Right cardiac atrium (tissue), 5 donors: Measurements from ENCODE around the gene HSD17B8. TPM values are rescaled to one million over a fixed set of nuclear protein-coding genes. Genes with fewer than 3 reads are reported as not detected.
A peak's percentile ranks its signal among the peaks of the same experiment; 100 is the strongest.

Source experiments
- ATAC-seq, 2 donors: fragments of 200-7000 bp; cut with Tn5 transposase; one replicate each; pipeline versions ENCODE4 v1.8.0 to v1.9.1; 2020; ENCODE audit warnings: moderate library complexity in 2 of 2, mild to moderate bottlenecking in 1 of 2
- DNase-seq, 3 donors: peaks; one replicate each; pipeline ENCODE4 v3.0.0-alpha.2; 2020
- H3K27ac ChIP-seq: one replicate; pipeline ENCODE4 v1.5.1; 2013; ENCODE audit warnings: mild to moderate bottlenecking, low read length, control low read depth, moderate library complexity
- H3K27me3 ChIP-seq: one replicate; pipeline ENCODE4 v1.6.1; 2013; ENCODE audit not compliant: control insufficient read depth, insufficient read depth
- H3K4me1 ChIP-seq: one replicate; pipeline ENCODE4 v1.6.1; 2013; ENCODE audit warnings: low read length; ENCODE audit not compliant: control insufficient read depth, insufficient read depth
- H3K4me3 ChIP-seq: one replicate; pipeline ENCODE4 v1.5.1; 2013; ENCODE audit warnings: low read length, control low read depth
- H3K9me3 ChIP-seq: one replicate; pipeline ENCODE4 v1.6.1; 2013; ENCODE audit warnings: low read length; ENCODE audit not compliant: control insufficient read depth
- WGBS: extraction: QIAGEN DNeasy Blood & Tissue Kit; methylation state at CpG from one replicate; pipeline ENCODE4 v1.1.7; 2013; 5-methylcytosine and 5-hydroxymethylcytosine counted together
- intact Hi-C, 4 donors: fragments of 100-400 bp; cut with DNase I; formaldehyde crosslinking; loops; one replicate each; pipeline versions ENCODE4 v1.11.0 to v1.14.0; 2022 to 2023
- polyA plus RNA-seq: library from polyadenylated mRNA; stranded (reverse); fragments of 200-250 nt; gene quantifications from one replicate; pipeline ENCODE4 v1.2.3, GENCODE V29; 2013
- total RNA-seq, 4 donors: library from RNA; stranded (reverse); fragmentation: NEBNext Ultra II Directional; extraction: Animal tissue kit (Norgen Biotek cat#: 25700); gene quantifications; one replicate each; pipeline ENCODE4 v1.2.1, GENCODE V29; 2021
- donor health status: healthy with polysubstance abuse.
- donor health status: DM: no; HTN: yes; CAD: no.
- donor health status: DM: no; HTN: no; CAD: no.
- donor health status: DM: no; HTN: yes; CAD: no; lungs with severe emphysema.
- donor health status: DM: yes; HTN: yes; CAD: no.

HSD17B8 gene
- total and polyA plus RNA-seq, 5 donors, result 16.9 to 20.2 (median 18.4) TPM

DNA sequence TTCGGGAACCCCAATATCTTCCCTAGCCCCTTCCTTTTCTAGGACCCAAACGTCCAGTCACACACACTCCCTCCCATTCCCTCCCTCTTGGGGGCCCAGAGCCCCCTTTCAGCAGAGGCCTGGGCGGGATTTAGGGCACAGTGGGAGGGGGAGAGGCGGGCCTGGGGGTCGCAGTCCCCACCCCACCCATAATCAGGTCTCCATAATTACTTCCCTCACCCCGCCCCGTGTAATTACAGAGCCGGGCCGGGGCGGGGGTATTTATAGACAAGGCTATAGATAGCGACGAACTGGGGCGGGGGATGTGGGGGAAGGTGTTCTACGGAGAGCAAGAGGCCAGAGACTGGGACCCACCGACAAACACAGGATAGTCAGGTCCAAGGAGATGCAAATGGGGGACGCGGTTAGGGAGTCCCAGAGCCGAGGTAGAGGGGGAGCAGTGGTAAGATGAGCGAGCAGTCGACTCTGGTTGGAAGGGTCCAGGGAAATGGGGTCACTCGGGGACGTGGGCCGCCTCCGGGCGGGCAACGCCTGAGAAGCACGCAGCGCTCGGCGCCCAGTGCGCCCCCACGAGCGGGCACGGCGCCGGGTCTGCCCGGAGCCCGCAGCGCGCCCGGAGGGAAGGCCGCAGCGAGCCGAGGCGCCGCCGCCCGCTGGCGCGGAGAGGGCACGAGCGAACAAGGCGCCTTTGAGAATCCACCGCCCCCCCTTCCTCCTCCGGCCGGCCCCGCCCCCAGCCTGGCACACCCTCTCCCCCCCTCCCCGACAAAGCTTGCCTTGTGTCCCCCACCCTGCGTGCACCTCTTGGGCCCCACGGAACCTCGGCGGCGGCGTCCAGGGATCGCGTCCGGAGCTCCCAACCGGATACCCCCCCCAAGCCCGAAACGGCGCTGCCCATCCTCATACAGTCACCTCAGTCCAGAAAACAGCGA lies 11.5 kb upstream of the HSD17B8 start:
- Histone ChIP-seq H3K27me3 (no peaks in the 10 kb centered on the region), H3K9me3 (no peaks in the 10 kb centered on the region), H3K27ac (peak overlapping the region; percentile 56), H3K4me3 (peak overlapping the region; percentile 61), H3K4me1 (peaks cover 3% of the 10 kb centered on the region)
- intact Hi-C loops, result no loop called here
- whole genome bisulfite sequencing, result 2% methylated on average over 72 of the region's 72 CpGs
- ATAC-seq (peak; percentile 21 to 22), DNase-seq (peak; percentile 52 to 82 (median 81))

DNA sequence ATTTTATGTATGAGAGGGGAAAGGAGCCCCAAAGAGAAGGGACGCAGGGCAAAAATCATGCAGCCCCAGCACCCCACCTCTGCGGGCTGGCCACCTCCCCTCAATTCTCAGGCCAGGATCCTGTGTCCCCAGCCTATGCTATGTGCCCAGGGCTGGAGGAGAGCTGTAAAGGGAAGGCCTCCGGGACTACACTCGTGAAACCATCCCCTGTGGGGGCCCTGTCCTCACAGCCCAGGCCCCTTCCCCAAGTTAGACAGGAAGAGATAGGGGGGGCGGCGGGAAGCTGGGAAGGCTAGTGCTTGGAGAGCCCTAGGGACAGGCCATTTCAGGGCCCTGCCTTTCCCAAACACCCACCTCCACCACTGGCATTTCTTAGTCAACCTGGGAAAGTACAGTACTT lies 10.8 kb upstream of the HSD17B8 start:
- WGBS, result 45% methylated on average over 6 of the region's 6 CpGs
- no peaks in the 10 kb centered on the region for H3K27me3 ChIP-seq
- no peak overlapping the region for H3K4me3 ChIP-seq
- H3K27ac ChIP-seq, result no peak overlapping the region
- intact Hi-C loops, result no loop called here
- DNase-seq (no peak), ATAC-seq (peak in 1 of 2 donors; percentile 4)
- peaks cover 3% of the 10 kb centered on the region for H3K4me1 ChIP-seq
- no peaks in the 10 kb centered on the region for H3K9me3 ChIP-seq

DNA sequence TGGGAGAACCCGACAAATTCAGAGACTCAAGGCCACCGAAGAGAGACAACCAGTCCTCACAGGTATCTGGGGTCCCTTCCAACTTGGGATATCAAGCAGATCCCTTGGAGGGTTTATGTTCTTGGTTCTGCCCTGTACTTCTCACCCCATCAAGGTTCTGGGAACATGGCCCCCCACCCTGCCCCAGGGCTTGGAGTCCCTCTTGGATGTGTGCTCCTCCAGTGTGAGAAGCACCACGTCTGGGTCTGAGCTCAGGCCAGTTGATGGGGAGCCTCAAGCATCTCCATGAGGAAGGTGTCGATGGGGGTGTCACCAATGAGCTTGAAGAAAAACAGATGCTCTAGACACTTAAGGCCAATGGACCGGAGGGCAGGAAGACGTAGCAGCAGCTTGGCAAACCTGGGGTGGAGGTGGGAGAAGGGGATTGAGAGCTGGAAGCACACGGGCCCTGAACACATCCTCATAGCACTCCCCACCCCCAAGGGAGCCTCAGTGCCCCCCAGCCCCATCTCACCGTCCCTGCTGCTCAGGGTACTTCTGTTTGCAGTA lies 9.9 kb upstream of the HSD17B8 start:
- H3K4me3 ChIP-seq, result no peak overlapping the region
- no peak for ATAC-seq
- intact Hi-C loops, result no loop called here
- 63% methylated on average over 8 of the region's 8 CpGs for WGBS
- H3K27me3 ChIP-seq, result no peaks in the 10 kb centered on the region
- DNase-seq, result peak in 1 of 3 donors; percentile 10
- H3K9me3 ChIP-seq, result no peaks in the 10 kb centered on the region
- no peak overlapping the region for H3K27ac ChIP-seq
- H3K4me1 ChIP-seq, result peaks cover 3% of the 10 kb centered on the region

DNA sequence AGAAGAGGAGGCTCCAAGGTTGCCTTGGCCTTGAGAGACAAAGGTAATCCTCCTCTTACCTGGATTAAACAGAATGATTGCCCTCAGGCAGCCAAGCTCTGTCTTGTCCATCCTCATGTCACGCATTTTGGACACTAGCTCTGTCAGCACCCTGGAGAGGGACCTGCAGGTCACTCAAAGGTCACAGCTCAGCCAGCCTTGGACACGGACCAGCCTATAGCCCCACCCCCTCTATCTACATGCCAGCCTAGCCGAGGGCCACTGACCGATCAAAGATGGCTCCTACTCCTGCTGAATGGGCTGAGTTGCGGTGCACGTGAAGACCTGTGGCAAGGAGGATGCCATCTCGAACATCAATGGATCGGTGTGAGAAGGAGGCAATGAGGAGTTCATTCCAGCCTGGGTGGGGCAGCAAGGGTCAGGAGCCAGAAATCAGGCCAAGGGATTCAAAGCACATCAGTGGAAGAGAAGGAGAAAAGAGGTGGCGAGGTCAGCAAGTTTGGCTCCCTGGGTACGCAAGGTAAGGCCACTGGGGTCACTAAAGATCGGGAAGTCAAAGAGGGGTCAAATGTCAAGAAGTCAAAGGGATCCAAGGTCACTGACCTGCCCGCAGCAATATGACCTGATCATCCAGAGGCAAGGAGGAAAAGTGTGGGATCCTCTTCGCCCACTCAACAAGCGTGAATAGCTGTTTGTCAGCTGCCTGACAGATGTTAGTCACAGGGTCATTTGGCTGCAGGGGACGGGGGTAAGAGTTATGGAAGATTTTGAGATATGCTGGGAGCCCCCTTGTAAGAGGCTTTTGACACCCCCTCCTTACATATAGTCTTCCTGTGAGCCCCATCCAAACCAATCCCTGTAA lies 8.9 kb upstream of the HSD17B8 start:
- H3K4me1 ChIP-seq, result peaks cover 3% of the 10 kb centered on the region
- intact Hi-C loops, result loop anchor here in 1 of 4 donors (5.0 kb wide), 1 partner anchor 33 kb away; no protein-coding TSS in a partner anchor
- DNase-seq, result peak in 1 of 3 donors; percentile 56

DNA sequence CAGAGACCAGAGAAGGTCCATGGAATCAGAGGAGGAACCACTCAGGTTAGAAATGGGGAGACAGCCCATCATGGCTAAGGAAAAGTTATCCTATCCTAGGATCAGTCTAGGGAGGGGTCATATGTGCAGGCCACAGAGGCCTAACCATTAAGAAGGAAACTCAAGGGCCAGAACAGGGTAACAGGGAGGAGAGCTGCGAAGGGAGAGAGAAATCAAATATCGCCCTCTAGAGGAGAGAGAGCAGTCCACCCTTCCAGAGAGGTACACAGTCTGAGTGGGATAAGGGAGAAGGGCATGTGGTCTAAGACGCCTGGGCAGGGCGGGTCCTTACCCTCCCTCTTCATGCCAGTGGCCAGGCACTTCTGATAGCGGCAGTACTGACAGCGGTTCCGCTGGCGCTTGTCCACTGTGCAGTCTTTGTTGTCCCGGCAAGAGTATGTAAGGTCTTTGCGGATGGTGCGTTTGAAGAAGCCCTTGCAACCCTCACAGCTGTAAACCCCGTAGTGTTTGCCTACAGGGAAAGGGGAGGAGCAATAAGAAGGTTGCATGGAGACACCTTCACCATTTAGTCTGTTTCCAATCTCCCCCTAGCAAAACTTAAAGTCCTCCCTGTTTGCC lies 6.9 kb upstream of the HSD17B8 start:
- DNase-seq (peak in 2 of 3 donors; percentile 72 to 73), ATAC-seq (peak; percentile 10 to 22)
- H3K27me3 ChIP-seq, result no peaks in the 10 kb centered on the region
- H3K4me3 ChIP-seq, result no peak overlapping the region
- no peaks in the 10 kb centered on the region for H3K9me3 ChIP-seq
- intact Hi-C loops, result loop anchor here in 1 of 4 donors (5.0 kb wide), 1 partner anchor 35 kb away; no protein-coding TSS in a partner anchor
- peaks cover 4% of the 10 kb centered on the region for H3K4me1 ChIP-seq
- 30% methylated on average over 12 of the region's 12 CpGs for WGBS
- H3K27ac ChIP-seq, result no peak overlapping the region

More for the DNA sequence above, 8.9 kb upstream of the HSD17B8 start:
- Histone ChIP-seq H3K27ac (no peak overlapping the region), H3K9me3 (no peaks in the 10 kb centered on the region), H3K27me3 (no peaks in the 10 kb centered on the region), H3K4me3 (no peak overlapping the region)
- WGBS, result 72% methylated on average over 15 of the region's 15 CpGs
- no peak for ATAC-seq

DNA sequence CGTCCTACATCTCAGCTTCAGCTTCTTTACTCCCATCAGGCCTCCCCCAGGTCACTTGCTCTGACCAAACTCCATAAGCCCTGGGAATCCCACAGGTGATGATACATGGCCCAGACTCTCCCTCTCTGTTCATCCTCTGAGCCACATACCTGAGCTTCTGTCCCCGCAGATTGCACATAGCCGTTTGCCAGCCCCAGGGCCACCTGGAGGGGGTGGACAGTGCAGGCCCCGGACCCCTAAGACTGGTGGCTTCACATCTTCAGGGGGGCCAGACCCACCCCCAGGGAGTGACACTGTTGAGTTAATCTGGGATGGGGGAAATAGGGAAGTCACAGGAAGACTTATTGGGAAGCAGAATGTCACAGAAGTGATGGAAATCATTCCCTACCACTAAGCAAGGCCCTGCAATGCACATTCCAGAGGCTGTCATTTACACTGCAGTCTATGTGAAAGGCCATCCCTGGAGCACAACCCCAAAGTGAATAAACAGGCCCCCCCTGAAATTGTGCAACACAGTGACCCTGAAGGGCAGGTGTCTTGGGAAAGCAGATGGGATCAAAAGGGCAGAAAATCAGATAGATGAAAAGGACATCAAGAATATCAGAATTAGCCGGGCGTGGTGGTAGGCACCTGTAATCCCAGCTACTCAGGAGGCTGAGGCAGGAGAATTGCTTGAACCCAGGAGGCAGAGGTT lies 6.1 kb upstream of the HSD17B8 start:
- WGBS, result 70% methylated on average over 6 of the region's 6 CpGs
- intact Hi-C loops, result loop anchor here in 1 of 4 donors (5.0 kb wide), 1 partner anchor 36 kb away; no protein-coding TSS in a partner anchor

DNA sequence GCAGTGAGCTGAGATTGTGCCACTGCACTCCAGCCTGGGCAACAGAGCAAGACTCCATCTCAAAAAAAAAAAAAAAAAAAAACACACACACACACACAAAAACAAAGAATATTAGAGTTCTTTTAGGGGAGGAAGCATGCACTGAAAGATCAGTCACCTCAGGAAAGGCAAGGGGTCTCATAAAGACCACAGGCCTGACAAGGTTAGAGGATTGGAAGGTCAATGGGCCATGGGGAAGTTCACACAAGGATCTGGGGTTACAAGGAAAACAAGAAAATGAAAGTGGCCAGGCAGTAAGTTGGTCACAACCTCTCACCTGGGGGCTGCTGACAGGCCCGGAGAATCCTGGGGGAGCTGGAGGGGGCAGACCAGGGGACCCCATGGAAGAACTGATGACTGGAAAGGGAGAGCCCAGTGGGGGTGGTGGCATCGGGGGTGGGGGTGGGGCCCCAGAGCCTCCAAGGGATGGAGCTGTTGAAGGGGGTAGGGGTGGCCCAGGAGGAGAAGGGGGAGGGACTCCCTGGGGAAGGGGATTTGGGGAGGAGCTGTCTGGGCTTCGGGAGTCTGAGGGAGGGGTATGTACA lies 5.5 kb upstream of the HSD17B8 start:
- 37% methylated on average over 3 of the region's 3 CpGs for WGBS
- H3K9me3 ChIP-seq, result no peaks in the 10 kb centered on the region
- H3K27ac ChIP-seq, result no peak overlapping the region
- peaks cover 7% of the 10 kb centered on the region for H3K4me1 ChIP-seq
- no peaks in the 10 kb centered on the region for H3K27me3 ChIP-seq
- ATAC-seq, result no peak
- DNase-seq, result peak in 1 of 3 donors; percentile 44
- H3K4me3 ChIP-seq, result peak overlapping the region; percentile 85
- intact Hi-C loops, result loop anchor here in 1 of 4 donors (5.0 kb wide), 1 partner anchor 37 kb away; no protein-coding TSS in a partner anchor

More for the DNA sequence above, 6.1 kb upstream of the HSD17B8 start:
- Histone ChIP-seq H3K27me3 (no peaks in the 10 kb centered on the region), H3K9me3 (no peaks in the 10 kb centered on the region), H3K4me3 (no peak overlapping the region), H3K27ac (no peak overlapping the region), H3K4me1 (peaks cover 4% of the 10 kb centered on the region)
- peak in 1 of 3 donors; percentile 40 for DNase-seq
- no peak for ATAC-seq

DNA sequence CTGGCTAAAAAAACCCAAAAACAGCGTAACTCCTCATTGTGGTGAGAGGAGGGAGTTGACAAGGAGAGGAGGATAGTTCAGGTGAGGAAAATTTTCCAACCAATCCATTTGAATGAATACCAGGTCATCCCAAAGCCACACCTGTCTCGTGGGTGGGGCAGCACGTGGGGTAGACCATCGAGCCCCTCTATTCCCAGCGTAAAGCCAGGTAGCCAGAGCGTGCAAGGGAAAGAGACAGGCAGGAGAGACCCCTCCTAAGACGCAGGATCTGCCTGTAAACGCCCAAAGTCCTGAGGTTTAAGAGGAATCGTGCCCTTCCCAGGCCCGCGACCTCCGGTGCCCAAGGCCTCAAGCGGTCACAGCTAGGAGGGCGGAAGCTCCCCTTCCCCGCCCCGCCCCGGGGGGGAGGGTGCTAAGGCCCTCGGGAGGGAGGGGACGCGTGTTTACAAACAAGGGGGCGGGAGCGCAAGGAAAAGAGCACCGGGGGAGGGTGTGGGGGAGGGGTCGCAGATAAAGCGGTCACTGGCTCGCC lies 4.7 kb upstream of the HSD17B8 start:
- H3K4me1 ChIP-seq, result peaks cover 9% of the 10 kb centered on the region

More for the DNA sequence above, 4.7 kb upstream of the HSD17B8 start:
- peak; percentile 35 to 59 for ATAC-seq
- DNase-seq, result peak; percentile 79 to 91 (median 89)
- Histone ChIP-seq H3K4me3 (peak overlapping the region; percentile 85), H3K27me3 (no peaks in the 10 kb centered on the region), H3K27ac (peak overlapping the region; percentile 95), H3K9me3 (no peaks in the 10 kb centered on the region)
- intact Hi-C loops, result loop anchor here in 1 of 4 donors (5.0 kb wide), 1 partner anchor 37 kb away; no protein-coding TSS in a partner anchor
- WGBS, result 1% methylated on average over 26 of the region's 26 CpGs
